GM18507 (cell line): ENCODE data around the gene MCCC2.
"Not testable (repeated sequence)": the region's sequence is repeated elsewhere in the genome, so short reads cannot be mapped to it uniquely, and the experiment has no call there.

Experiments
- DNase-seq: peaks from one replicate; pipeline ENCODE4 v3.0.0; 2011; ENCODE audit warnings: low read depth; ENCODE audit not compliant: insufficient read length; ENCODE audit errors: extremely low spot score
- FAIRE-seq: peaks from 2 replicates; lab custom pipeline; 2011; peaks lifted over from hg19 to GRCh38; lab: Jason Lieb, UNC

The MCCC2 gene

GRCh38 chr5:71586941-71587765, at the start of gene MCCC2:
Gene MCCC2, plus strand, starts transcription at chr5:71587340. Its CDS starts 86 bp downstream, at chr5:71587426.
- FAIRE-seq = peak; percentile 92

DNA sequence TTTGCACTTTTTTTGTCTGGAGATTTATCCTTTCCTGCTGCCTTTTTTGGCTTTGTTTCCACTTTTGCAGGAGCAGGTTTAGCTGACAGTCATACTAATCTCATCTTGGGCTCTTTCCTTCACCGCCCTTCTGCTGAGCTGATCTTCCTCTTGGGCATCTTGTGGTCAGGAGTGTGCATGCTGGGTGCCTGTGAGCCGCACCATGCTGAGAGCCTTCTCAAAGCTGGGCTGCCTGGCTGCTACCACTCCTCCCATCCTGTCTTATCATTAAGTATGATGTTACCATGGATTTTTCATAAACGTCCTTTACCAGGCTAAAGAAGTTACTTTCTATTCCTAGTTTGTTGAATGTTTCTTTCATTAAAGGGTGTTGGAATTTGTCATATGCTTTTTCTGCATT, 49.5 kb upstream of the MCCC2 start:
- no peak for FAIRE-seq
- no peak for DNase-seq

More at GRCh38 chr5:71586941-71587765, at the start of gene MCCC2:
- DNase-seq = peak; percentile 89

DNA sequence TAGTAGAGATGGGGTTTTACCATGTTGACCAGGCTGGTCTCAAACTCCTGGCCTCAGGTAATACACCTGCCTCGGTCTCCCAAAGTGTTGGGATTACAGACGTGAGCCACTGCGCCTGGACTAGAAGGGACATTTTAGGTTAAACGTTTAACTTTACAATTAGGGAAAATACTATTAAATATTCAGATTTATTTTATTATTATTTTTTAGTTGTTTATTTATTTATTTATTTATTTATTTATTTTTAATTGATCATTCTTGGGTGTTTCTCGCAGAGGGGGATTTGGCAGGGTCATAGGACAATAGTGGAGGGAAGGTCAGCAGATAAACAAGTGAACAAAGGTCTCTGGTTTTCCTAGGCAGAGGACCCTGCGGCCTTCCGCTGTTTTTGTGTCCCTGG, 36.3 kb upstream of the MCCC2 start:
- not testable (repeated sequence) for FAIRE-seq

GRCh38 chr5:71551582-71551981, 35.6 kb upstream of the MCCC2 start:
- not testable (repeated sequence) for DNase-seq, FAIRE-seq

More for the DNA sequence above, 36.3 kb upstream of the MCCC2 start:
- DNase-seq = not testable (repeated sequence)

GRCh38 chr5:71552026-71552749, 35.0 kb upstream of the MCCC2 start:
- not testable (repeated sequence) for FAIRE-seq, DNase-seq

GRCh38 chr5:71563161-71563560, 24.0 kb upstream of the MCCC2 start:
- no peak for DNase-seq
- no peak for FAIRE-seq

GRCh38 chr5:71564895-71565294, 22.2 kb upstream of the MCCC2 start:
- no peak for FAIRE-seq

DNA sequence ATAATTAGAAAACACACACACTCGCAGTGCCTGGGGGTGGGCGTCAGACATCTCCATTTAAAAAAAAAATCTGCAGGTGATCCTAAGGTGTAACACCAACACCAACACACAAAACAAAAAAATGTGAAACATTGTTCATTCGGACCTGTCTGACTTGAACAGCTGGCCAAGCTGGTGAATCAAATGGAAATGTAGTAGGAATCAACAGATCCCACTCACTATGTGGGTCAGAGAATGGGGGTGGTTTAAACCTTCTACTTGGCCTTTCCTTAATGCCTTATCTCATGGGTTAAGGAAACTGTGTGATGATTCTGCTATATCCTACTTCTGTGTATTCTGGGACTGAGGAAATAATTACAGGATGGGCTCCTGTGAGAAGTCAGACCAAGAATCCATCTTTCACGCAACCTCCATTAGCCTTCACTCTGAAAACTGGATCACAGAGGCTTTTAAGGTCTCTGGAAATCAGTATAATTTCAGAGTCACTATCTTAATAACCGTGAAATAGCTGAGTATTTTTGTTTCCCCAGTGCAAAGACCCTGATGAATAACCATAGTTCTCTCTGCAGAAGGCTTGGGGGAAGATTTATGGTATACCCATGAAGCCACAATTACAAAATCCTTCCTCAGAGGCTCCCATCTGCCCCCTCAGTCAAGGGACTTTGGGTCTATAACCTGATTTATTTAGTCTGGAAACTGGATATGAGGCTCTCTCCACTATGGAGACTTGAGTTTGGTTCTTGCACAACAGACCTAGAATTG, 17.2 kb upstream of the MCCC2 start:
- FAIRE-seq = no peak
- DNase-seq = no peak

More at GRCh38 chr5:71564895-71565294, 22.2 kb upstream of the MCCC2 start:
- DNase-seq = no peak

DNA sequence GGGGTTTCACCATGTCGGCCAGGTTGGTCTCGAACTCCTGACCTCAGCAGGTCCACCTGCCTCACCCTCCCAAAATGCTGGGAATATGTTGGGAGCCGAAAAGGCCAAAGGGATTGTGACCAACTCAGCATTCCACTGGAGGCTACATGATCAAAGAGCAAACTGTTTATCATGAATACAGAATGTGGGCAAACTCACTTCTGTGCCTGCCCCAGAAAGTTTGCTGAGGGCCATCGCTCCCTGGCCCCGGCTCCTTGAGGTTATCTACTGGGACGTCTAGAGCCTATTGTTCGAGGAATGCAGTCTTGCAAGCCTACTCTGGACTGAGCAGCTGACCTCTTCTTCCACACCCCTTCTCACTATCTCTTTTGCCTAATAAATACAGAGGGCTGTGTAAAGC, 15.3 kb upstream of the MCCC2 start:
- FAIRE-seq = not testable (repeated sequence)

DNA sequence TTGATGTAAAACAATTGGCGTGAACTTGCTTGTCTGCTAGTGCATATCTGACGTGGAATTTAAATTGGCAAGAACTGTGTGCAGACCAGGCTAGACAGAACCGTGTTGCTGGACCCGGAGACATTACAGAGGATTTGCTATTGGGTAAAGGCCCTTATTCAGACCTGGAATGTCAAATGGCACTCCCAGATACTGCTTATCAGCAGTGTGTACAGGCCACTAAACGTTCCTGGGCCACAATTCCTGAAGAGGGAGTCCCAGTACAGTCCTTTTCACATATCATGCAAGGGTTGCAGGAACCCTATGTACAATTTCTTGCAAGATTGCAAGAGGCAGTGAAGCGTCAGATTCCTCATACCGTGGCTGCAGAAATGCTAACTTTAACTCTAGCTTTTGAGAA, 13.5 kb upstream of the MCCC2 start:
- no peak for DNase-seq
- FAIRE-seq = no peak

More for the DNA sequence above, 15.3 kb upstream of the MCCC2 start:
- DNase-seq = not testable (repeated sequence)

- FAIRE-seq, DNase-seq: not testable (repeated sequence)
These were observed 11.6 kb upstream of the MCCC2 start for GRCh38 chr5:71575588-71575987.

DNA sequence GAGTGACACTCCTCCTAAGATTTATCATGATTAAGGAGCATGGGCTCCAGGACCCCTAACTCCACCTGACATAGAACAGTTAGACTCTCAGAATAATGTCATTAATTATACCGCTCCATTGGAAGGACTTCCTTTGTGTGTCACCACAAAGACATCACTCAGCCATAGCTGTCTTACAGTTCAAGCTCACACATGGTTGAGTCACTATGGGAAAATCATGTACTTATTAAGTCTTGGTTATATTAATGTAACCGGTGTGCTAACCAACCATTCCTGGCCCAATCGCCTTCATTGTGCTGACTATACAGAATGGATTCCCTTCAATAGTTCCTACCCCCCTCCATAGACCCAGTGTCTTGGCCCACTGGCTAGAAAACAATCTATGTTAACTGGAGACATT, 10.9 kb upstream of the MCCC2 start:
- DNase-seq (no peak), FAIRE-seq (no peak)

GRCh38 chr5:71577839-71578238, 9.3 kb upstream of the MCCC2 start:
- FAIRE-seq, DNase-seq: not testable (repeated sequence)

GRCh38 chr5:71582945-71583584, 4.1 kb upstream of the MCCC2 start:
- DNase-seq (no peak), FAIRE-seq (no peak)

- no peak for FAIRE-seq
- no peak for DNase-seq
These were observed 844 bp upstream of the MCCC2 start for GRCh38 chr5:71586052-71586940.

DNA sequence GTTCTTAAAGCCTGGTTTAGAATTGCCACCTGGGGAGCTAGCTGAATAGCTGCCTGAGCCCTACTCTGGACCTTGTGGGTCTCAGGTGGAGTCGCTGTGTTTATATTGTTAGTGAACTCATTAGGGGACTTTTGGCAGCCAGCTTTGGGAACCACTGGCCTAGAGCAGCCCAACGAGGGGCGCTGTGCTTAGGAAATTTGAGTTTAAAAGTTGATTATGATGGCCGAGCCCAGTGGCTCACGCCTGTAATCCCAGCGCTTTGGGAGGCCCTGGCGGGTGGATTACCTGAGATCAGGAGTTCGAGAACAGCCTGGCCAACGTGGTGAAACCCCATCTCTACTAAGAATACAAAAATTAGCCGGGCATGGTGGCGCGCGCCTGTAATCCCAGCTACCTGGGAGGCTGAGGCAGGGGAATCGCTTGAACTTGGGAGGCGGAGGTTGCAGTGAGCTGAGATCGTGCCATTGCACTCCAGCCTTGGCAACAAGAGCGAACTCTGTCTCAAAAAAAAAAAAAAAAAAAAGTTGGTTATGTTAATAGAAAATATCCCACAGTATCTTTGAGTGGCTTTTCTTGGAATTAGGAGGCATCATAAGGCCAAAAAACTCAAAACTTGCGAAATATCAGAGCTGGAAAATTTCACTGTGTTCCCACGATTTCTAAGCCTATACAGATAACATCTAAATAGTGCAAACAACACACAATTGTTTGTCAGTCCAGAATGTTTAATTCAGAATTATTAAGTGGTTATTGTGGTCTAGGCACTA, 809 bp downstream of the MCCC2 start:
- no peak for FAIRE-seq
- no peak for DNase-seq

DNA sequence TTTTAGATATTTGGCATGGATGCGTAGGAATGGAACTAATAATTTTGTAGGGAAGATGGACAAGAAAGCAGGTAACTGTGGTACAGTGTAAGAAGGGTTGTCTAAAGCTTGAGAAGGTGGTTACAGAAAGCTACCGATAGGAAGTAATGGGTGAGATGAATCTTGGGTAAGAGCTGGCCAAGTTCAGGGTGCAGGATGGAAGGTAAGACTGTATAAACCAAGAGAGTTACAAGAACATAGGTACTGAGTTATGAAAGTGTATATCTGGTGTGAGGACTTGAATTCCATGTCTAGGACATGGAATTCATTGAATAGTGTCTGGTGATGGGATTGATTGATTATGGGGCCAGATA, 1.4 kb downstream of the MCCC2 start:
- FAIRE-seq (peak; percentile 42), DNase-seq (no peak)

DNA sequence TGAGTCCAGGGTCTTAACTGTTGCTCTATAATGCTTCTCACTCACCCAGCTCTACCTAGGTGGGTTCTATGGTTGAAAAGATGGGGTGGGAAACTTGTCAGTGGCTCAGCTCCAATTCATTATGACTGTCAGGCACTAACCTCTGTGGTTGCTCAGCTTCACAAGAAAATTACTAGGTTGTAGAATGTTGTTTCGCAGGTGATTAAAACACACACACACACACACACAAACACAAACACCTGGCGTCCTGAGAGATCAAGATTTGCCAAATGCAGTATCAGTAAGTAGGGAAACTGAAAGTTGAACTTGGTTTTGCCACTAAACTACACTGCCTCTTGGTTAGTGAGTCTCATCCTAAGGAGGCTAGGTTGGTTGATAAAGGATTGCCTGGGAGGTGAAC, 2.8 kb downstream of the MCCC2 start:
- DNase-seq = no peak
- FAIRE-seq = peak; percentile 44
